T-cell (primary cell): Measurements from ENCODE around the gene CCDC3. TPM values are rescaled to one million over a fixed set of nuclear protein-coding genes. Genes with fewer than 3 reads are reported as not detected.

Source experiments
- ATAC-seq, 4 experiments: fragments of 200-7000 bp in 3 of 4; fragments of 150-1000 bp in 1 of 4; cut with Tn5 transposase; replicated peaks in 1 of 4; 1 replicate in 3 of 4; 2 replicates in 1 of 4; pipeline ENCODE4 v1.10.0; 2021; ENCODE audit warnings: moderate library complexity in 3 of 4, mild to moderate bottlenecking in 2 of 4, moderate number of reproducible peaks in 1 of 4
- CTCF ChIA-PET, 2 donors: fragments of 300-600 bp; sonication (Branson Sonifier 250); formaldehyde crosslinking; loops; one replicate each; lab custom pipeline; 2022; ENCODE audit warnings: antibody characterized with exemption in 2 of 2; lab: Charles Lee
- POLR2A ChIA-PET, 2 donors: fragments of 300-600 bp; sonication (Branson Sonifier 250); formaldehyde crosslinking; loops; one replicate each; lab custom pipeline; 2022; ENCODE audit warnings: antibody characterized with exemption in 2 of 2; lab: Charles Lee
- DNase-seq, 35 experiments: peaks; one replicate each; pipeline versions ENCODE4 v3.0.0 to v3.0.0-alpha.2; 2013 to 2023
- H3K27ac ChIP-seq: one replicate; pipeline ENCODE4 v1.5.1; 2013; ENCODE audit warnings: low read length
- H3K27me3 ChIP-seq, 2 experiments: replicated peaks in 1 of 2; 1 replicate in 1 of 2; 2 replicates in 1 of 2; pipeline versions ENCODE4 v1.6.1 to v1.7.0; 2013; ENCODE audit warnings: low read length in 1 of 2, mixed read lengths in 1 of 2; ENCODE audit not compliant: control insufficient read depth in 2 of 2, insufficient read depth in 2 of 2; ENCODE audit errors: extremely low read depth in 1 of 2
- H3K36me3 ChIP-seq, 2 donors: 1 replicate in 1 of 2; 2 replicates in 1 of 2; pipeline versions ENCODE4 v1.6.1 to v1.7.0; 2013; ENCODE audit warnings: low read length in 1 of 2; ENCODE audit not compliant: control insufficient read depth in 2 of 2, insufficient read depth in 1 of 2; ENCODE audit errors: extremely low read depth in 1 of 2
- H3K4me1 ChIP-seq, 2 experiments: 1 replicate in 1 of 2; 2 replicates in 1 of 2; pipeline versions ENCODE4 v1.6.1 to v1.7.0; 2013; ENCODE audit warnings: low read length in 2 of 2, mixed read lengths in 1 of 2; ENCODE audit not compliant: insufficient read depth in 2 of 2, control insufficient read depth in 1 of 2; ENCODE audit errors: extremely low read depth in 1 of 2
- H3K4me3 ChIP-seq, 2 donors: 1 replicate in 1 of 2; 2 replicates in 1 of 2; pipeline versions ENCODE4 v1.5.1 to v1.7.0; 2013; ENCODE audit warnings: mild to moderate bottlenecking in 2 of 2, low read length in 1 of 2, moderate library complexity in 1 of 2; ENCODE audit not compliant: control insufficient read depth in 1 of 2; ENCODE audit errors: extremely low read depth in 1 of 2
- H3K9me3 ChIP-seq: 2 replicates; pipeline ENCODE4 v1.7.0; 2013
- H3K27ac Mint-ChIP-seq, 2 donors: one replicate each; pipeline ENCODE4 v1.8.0; 2020 to 2021; ENCODE audit warnings: mild to moderate bottlenecking in 2 of 2, mixed read lengths in 2 of 2
- H3K27me3 Mint-ChIP-seq, 2 donors: one replicate each; pipeline ENCODE4 v1.8.0; 2021 to 2022; ENCODE audit warnings: mixed read lengths in 2 of 2
- H3K36me3 Mint-ChIP-seq: one replicate; pipeline ENCODE4 v1.8.0; 2021; ENCODE audit warnings: mixed read lengths
- H3K4me1 Mint-ChIP-seq, 3 donors: one replicate each; pipeline ENCODE4 v1.8.0; 2020 to 2022; ENCODE audit warnings: mixed read lengths in 3 of 3, mild to moderate bottlenecking in 1 of 3
- H3K4me3 Mint-ChIP-seq, 3 donors: one replicate each; pipeline ENCODE4 v1.8.0; 2020 to 2022; ENCODE audit warnings: mild to moderate bottlenecking in 3 of 3, mixed read lengths in 3 of 3, moderate library complexity in 3 of 3
- H3K9me3 Mint-ChIP-seq, 3 donors: one replicate each; pipeline ENCODE4 v1.8.0; 2020 to 2022; ENCODE audit warnings: mixed read lengths in 3 of 3
- WGBS: methylation state at CpG from one replicate; pipeline ENCODE4 v1.1.5; 2013; ENCODE audit warnings: missing lambda C conversion rate; ENCODE audit not compliant: insufficient coverage; 5-methylcytosine and 5-hydroxymethylcytosine counted together
- total RNA-seq, 35 experiments: library from RNA in 6 of 35; stranded (reverse) in 6 of 35; fragments of 120-200 nt in 1 of 35; gene quantifications; one replicate each; pipeline versions ENCODE4 v1.2.1 to v1.2.4 and lab custom pipeline; 2013 to 2026

The CCDC3 gene
- total RNA-seq, 5 donors from 2014 or later (not counting 1 experiment from before 2014, with no cell fraction given), result 0.06 to 0.20 (median 0.16) TPM; not detected in 2

DNA sequence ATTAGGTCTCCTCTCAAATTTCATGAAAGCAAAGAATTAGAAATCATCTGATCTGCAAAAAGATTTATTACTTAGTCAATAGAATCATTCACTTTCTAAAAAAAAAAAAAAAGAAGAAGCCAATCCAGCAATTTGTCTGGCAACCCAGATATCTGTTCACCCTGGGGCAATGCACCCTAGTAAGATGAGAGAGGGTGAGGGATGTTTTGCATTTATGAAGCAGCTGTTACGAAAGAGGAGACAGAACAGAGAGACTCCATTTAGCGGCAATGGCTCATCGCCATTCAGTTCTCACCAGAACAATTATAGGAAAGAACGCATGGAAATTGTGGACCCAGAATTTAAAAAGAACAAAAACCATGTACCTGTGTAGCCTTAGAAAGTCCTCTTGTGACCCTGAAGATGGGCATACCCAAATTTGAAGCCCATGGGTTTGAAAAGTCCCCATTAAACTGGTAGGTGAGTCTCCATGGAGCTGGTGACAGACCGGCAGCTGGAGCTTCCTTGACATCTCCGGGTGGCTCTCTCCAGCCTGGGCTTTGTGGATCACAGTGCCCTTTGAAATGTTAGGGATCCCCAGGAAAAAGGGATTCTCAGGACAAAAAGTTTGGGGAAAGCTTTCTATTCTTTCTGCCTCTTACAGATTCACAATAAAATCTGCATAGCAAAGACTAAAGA is 45.5 kb upstream of the CCDC3 start:
- Histone ChIP-seq H3K36me3 (no peaks in the 10 kb centered on the region), H3K9me3 (no peaks in the 10 kb centered on the region), H3K4me3 (no peak overlapping the region), H3K27ac (no peak overlapping the region), H3K4me1 (no peaks in the 10 kb centered on the region), H3K27me3 (peaks cover 2 to 18% of the 10 kb centered on the region in 2 experiments)
- Mint-ChIP-seq H3K27ac (no peak overlapping the region), H3K4me1 (no peaks in the 10 kb centered on the region), H3K9me3 (peaks cover 0 to 4% (median 2%) of the 10 kb centered on the region in 3 donors), H3K36me3 (no peaks in the 10 kb centered on the region), H3K27me3 (peaks cover 5 to 14% of the 10 kb centered on the region in 2 donors), H3K4me3 (no peak overlapping the region)
- no peak for DNase-seq
- no peak for ATAC-seq
- ChIA-PET POLR2A (no interaction called here), CTCF (no interaction called here)
- 100% methylated on average over 4 of the region's 6 CpGs for WGBS

DNA sequence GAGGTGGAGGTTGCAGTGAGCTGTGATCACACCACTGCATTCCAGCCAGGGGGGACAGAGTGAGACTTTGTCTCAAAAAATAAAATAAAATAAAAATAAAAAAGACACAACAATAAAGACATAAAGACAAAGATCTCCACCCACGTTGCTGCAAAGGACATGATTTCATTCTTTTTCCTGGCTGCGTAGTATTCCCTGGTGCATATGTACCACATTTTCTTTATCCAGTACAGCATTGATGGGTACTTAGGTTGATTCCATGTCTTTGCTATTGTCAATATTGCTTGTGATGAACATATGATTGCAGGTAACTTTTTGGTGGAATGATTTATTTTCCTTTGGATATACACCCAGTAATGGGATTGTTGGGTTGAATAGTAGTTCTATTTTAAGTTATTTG is 42.0 kb upstream of the CCDC3 start:
- H3K4me1 ChIP-seq, result no peaks in the 10 kb centered on the region
- H3K4me3 Mint-ChIP-seq, result no peak overlapping the region
- peaks cover 0 to 4% (median 2%) of the 10 kb centered on the region in 3 donors for H3K9me3 Mint-ChIP-seq
- no peaks in the 10 kb centered on the region for H3K4me1 Mint-ChIP-seq
- no peak overlapping the region for H3K4me3 ChIP-seq
- H3K27ac ChIP-seq, result no peak overlapping the region
- no CpG with 5 or more reads among the region's 2 CpGs for WGBS
- H3K9me3 ChIP-seq, result no peaks in the 10 kb centered on the region
- H3K27ac Mint-ChIP-seq, result no peak overlapping the region
- H3K36me3 Mint-ChIP-seq, result no peaks in the 10 kb centered on the region
- no peaks in the 10 kb centered on the region for H3K36me3 ChIP-seq
- ChIA-PET CTCF (no interaction called here), POLR2A (no interaction called here)
- H3K27me3 ChIP-seq, result peaks cover 0 to 4% of the 10 kb centered on the region in 2 experiments
- no peak for DNase-seq
- no peak for ATAC-seq
- peaks cover 2 to 3% of the 10 kb centered on the region in 2 donors for H3K27me3 Mint-ChIP-seq

DNA sequence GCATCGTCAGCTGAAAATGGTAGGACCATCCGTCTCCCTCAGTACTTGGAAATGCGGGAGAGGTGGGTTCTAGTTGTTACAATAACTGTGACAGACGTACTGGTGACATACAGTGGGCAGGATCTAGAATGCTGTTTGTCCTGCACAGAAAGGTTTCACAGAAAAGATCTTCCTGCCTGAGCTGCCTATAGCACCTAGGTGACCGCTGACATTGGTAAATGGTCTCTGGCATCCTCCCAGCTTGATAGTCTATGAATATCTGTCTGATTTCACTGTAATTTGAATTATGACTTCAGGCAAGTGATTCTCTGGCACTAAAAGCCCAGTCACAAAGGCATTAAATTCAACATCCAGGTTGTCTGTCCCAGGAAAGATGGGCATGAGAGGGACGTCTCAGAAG is 38.2 kb upstream of the CCDC3 start:
- WGBS, result 77% methylated on average over 4 of the region's 6 CpGs
- no peaks in the 10 kb centered on the region for H3K36me3 Mint-ChIP-seq
- DNase-seq (no peak), ATAC-seq (no peak)
- peaks cover 8 to 13% of the 10 kb centered on the region in 2 donors for H3K27me3 Mint-ChIP-seq
- Histone ChIP-seq H3K27ac (no peak overlapping the region), H3K36me3 (no peaks in the 10 kb centered on the region), H3K27me3 (peaks cover 0 to 4% of the 10 kb centered on the region in 2 experiments), H3K4me1 (no peaks in the 10 kb centered on the region), H3K9me3 (no peaks in the 10 kb centered on the region), H3K4me3 (no peak overlapping the region)
- H3K9me3 Mint-ChIP-seq, result peaks cover 0 to 4% (median 2%) of the 10 kb centered on the region in 3 donors
- H3K4me3 Mint-ChIP-seq, result no peak overlapping the region
- POLR2A ChIA-PET, result no interaction called here
- no peaks in the 10 kb centered on the region for H3K4me1 Mint-ChIP-seq
- CTCF ChIA-PET, result no interaction called here
- no peak overlapping the region for H3K27ac Mint-ChIP-seq

DNA sequence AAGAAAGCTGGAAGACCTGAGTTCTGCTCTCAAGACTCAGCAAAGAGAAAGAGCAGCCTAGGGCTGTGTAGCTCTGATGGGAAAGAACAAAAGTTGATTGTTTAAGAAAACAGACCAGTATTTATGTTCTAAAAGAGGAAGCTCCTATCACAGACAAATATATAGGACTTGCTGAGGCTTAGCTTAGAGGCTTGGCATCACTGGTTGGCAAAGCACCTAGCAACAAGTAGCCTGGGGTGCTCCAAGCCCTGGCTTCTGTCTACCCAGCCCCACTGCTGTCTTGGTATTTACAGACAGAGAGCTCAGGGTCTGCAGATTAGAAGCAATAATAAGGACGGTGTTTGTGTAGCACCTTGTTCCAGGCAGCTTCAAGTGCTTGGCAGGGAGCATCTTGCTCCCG is 36.9 kb upstream of the CCDC3 start:
- Histone ChIP-seq H3K36me3 (no peaks in the 10 kb centered on the region), H3K4me1 (no peaks in the 10 kb centered on the region), H3K4me3 (no peak overlapping the region), H3K27me3 (peaks cover 0 to 4% of the 10 kb centered on the region in 2 experiments), H3K9me3 (no peaks in the 10 kb centered on the region), H3K27ac (no peak overlapping the region)
- no CpG with 5 or more reads among the region's 2 CpGs for WGBS
- Mint-ChIP-seq H3K9me3 (peaks cover 0 to under 1% (median 0%) of the 10 kb centered on the region in 3 donors), H3K27me3 (peaks cover 8 to 10% of the 10 kb centered on the region in 2 donors), H3K4me1 (no peaks in the 10 kb centered on the region), H3K27ac (no peak overlapping the region), H3K36me3 (no peaks in the 10 kb centered on the region), H3K4me3 (no peak overlapping the region)
- no peak for DNase-seq
- POLR2A ChIA-PET, result interaction anchor here (0.6 kb wide), 3 partner anchors 14 to 379 kb away, joined by 3 to 5 read pairs (median 3); no protein-coding TSS in a partner anchor
- CTCF ChIA-PET, result no interaction called here
- no peak for ATAC-seq

DNA sequence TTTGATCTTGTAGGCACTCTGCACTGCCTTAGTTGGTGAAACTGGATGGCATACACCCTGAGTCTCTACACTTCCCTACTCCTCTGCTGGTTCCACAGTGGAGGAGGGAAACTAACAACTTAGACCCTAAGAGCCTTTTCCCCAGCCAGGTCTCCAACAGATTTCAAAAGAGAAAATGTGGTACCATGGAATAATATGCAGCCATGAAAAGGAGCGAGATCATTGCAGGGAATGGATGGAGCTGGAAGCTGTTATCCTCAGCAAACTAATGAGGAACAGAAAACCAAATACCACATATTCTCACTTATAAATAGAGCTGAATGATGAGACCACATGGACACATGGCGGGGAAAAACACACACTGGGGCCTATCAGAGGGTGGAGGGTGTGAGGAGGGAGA is 36.3 kb upstream of the CCDC3 start:
- no peaks in the 10 kb centered on the region for H3K36me3 ChIP-seq
- no peaks in the 10 kb centered on the region for H3K9me3 ChIP-seq
- Mint-ChIP-seq H3K4me3 (no peak overlapping the region), H3K9me3 (no peaks in the 10 kb centered on the region), H3K27ac (no peak overlapping the region), H3K36me3 (no peaks in the 10 kb centered on the region), H3K4me1 (no peaks in the 10 kb centered on the region), H3K27me3 (peaks cover 8 to 10% of the 10 kb centered on the region in 2 donors)
- ChIA-PET POLR2A (no interaction called here), CTCF (no interaction called here)
- no peaks in the 10 kb centered on the region for H3K4me1 ChIP-seq
- DNase-seq (no peak), ATAC-seq (no peak)
- no peak overlapping the region for H3K27ac ChIP-seq
- H3K4me3 ChIP-seq, result no peak overlapping the region
- no CpG with 5 or more reads among the region's 2 CpGs for WGBS
- H3K27me3 ChIP-seq, result peaks cover 0 to 4% of the 10 kb centered on the region in 2 experiments

DNA sequence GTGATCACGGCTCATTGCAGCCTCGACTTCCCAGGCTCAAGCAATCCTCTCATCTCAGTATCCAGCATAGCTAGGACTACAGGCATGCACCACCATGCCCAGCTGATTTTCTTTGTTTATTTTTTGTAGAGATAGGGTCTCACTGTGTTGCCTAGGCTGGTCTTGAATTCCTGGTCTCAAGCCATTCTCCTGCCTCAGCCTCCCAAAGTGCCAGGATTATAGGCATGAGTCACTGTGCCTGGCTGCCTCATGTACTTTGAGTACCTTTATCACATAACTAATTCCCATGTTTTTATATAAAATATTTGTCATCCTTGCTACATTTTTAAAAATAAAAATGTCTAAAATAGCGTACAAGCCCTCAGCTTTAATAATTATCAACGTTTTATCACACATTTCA is 35.3 kb upstream of the CCDC3 start:
- H3K27me3 Mint-ChIP-seq, result peaks cover 8 to 10% of the 10 kb centered on the region in 2 donors
- H3K36me3 ChIP-seq, result no peaks in the 10 kb centered on the region
- no peak overlapping the region for H3K27ac Mint-ChIP-seq
- H3K4me3 ChIP-seq, result no peak overlapping the region
- no peaks in the 10 kb centered on the region for H3K9me3 ChIP-seq
- no peak overlapping the region for H3K4me3 Mint-ChIP-seq
- H3K4me1 ChIP-seq, result no peaks in the 10 kb centered on the region
- H3K9me3 Mint-ChIP-seq, result no peaks in the 10 kb centered on the region
- H3K27me3 ChIP-seq, result peaks cover 0 to 4% of the 10 kb centered on the region in 2 experiments
- ChIA-PET POLR2A (interaction anchor here in 1 of 2 donors (0.7 kb wide), 1 partner anchor 15 kb away, joined by 3 read pairs; no protein-coding TSS in a partner anchor), CTCF (no interaction called here)
- DNase-seq (no peak), ATAC-seq (no peak)
- WGBS, result 70% methylated on average over 2 of the region's 4 CpGs
- no peaks in the 10 kb centered on the region for H3K36me3 Mint-ChIP-seq
- H3K27ac ChIP-seq, result no peak overlapping the region
- H3K4me1 Mint-ChIP-seq, result no peaks in the 10 kb centered on the region
